ENCODE results near the gene UBE2E1.

DNA sequence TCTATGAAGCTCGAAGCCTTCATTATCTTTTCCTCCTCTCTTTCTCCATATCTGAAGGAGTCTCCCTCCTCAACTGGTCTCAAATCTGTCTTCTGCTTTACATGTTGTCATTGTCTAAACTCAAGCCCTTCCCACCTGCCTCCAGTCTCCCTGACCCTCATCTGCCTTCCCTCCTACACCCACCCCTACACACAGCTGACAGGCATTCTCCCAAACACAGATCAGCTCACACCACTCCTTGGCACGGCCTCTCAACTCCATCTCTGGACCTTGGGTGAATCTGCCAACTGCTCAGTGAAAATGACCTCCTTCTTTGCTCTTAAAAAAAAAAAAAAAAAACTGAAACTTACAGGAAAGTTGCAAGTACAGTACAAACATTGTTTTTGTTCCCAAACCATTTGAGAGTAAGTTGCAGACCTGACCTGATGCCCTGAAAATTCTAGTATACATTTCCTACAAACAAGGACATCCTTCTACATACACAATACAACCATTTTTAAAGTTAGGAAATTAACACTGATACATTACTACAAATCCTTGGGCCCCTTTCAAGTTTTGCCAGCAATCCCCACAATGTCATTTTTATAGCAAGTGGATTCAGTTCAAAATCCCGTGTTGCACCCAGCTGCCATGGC is 49.4 kb upstream of the UBE2E1 start:
- TF ChIP-seq CTCF (conservative IDR thresholded peaks at IDR 0.05), result no peak
- TF ChIP-seq EZH2 (IDR thresholded peaks at IDR 0.05; ENCODE audit: low read depth), result no peak

All from PC-9 (cell line).